Rectal smooth muscle tissue (tissue), 1 donor: Measurements from ENCODE around the gene HSD11B1.

Source experiments
- H3K27ac ChIP-seq: one replicate; pipeline ENCODE4 v1.7.0; 2013; ENCODE audit warnings: low read depth, low read length, inconsistent platforms
- H3K27me3 ChIP-seq: one replicate; pipeline ENCODE4 v1.7.0; 2013; ENCODE audit warnings: low read length; ENCODE audit not compliant: control insufficient read depth, insufficient read depth
- H3K36me3 ChIP-seq: one replicate; pipeline ENCODE4 v1.7.0; 2013; ENCODE audit warnings: low read length; ENCODE audit not compliant: control insufficient read depth, insufficient read depth
- H3K4me1 ChIP-seq: one replicate; pipeline ENCODE4 v1.7.0; 2013; ENCODE audit warnings: low read length; ENCODE audit not compliant: control insufficient read depth, insufficient read depth
- H3K4me3 ChIP-seq: one replicate; pipeline ENCODE4 v1.7.0; 2013; ENCODE audit warnings: low read length
- H3K9ac ChIP-seq: one replicate; pipeline ENCODE4 v1.7.0; 2013; ENCODE audit warnings: low read length

HSD11B1 gene

DNA sequence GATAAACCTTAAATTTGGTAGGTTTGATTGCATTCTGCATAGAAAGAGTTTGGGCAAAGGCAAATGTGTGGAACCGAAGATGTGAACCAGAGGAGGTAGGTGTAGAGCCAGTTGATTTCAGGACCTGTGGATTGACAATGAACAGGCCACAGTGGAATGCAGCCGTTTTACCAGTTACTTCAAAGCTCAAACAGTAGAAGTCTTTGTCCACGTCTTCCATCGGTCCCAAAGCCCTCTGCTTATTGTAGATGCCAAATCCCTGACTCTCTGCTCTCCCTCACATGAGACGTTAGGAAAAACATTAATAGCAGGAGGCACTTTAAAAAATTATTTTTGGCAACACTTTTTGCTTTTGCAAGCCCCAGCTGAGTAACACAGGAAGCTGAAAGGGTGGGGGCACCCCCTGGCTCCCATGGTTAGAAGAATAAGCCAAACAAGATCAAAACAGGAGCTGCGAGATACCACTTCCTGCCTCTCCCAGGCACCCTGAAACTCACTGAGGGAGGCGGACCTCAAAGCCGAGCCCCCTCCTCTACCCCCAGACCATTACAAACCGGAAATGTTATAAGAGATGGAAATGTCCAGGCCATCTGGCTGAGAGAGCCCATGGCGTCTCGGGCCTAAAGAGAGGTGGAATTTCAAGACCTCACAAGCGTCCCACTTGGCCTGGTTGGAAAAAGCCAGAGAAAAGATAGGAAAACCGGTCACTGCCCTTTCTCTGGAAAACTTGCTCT is 64.7 kb downstream of the HSD11B1 start:
- no peak overlapping the region for H3K9ac ChIP-seq
- no peaks in the 10 kb centered on the region for H3K27me3 ChIP-seq
- H3K4me1 ChIP-seq, result peaks cover 18% of the 10 kb centered on the region
- H3K4me3 ChIP-seq, result peak overlapping the region; percentile 55
- H3K36me3 ChIP-seq, result no peaks in the 10 kb centered on the region
- H3K27ac ChIP-seq, result peak overlapping the region; percentile 81

DNA sequence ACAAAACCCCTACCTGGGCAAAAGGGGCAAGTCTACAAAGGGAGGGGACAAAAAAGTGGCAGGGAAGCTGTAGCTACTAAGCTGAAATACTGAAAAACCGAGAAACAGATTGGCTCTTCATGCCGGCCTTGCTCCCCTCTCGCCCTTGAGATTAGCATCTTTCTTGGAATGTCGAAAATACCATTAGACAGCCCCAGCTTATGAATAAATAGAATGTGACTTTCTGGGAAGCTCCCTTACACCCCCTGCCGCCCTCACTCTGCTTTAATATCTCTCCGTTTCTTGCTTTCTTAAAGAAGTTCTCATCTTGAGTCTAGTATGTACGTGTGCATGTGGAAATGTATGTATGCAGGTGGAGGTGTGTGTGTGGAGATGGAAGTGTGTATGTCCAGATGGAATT is 65.3 kb downstream of the HSD11B1 start:
- peak overlapping the region; percentile 81 for H3K27ac ChIP-seq
- no peaks in the 10 kb centered on the region for H3K27me3 ChIP-seq
- peaks cover 18% of the 10 kb centered on the region for H3K4me1 ChIP-seq
- H3K4me3 ChIP-seq, result peak overlapping the region; percentile 55
- no peaks in the 10 kb centered on the region for H3K36me3 ChIP-seq
- H3K9ac ChIP-seq, result no peak overlapping the region

DNA sequence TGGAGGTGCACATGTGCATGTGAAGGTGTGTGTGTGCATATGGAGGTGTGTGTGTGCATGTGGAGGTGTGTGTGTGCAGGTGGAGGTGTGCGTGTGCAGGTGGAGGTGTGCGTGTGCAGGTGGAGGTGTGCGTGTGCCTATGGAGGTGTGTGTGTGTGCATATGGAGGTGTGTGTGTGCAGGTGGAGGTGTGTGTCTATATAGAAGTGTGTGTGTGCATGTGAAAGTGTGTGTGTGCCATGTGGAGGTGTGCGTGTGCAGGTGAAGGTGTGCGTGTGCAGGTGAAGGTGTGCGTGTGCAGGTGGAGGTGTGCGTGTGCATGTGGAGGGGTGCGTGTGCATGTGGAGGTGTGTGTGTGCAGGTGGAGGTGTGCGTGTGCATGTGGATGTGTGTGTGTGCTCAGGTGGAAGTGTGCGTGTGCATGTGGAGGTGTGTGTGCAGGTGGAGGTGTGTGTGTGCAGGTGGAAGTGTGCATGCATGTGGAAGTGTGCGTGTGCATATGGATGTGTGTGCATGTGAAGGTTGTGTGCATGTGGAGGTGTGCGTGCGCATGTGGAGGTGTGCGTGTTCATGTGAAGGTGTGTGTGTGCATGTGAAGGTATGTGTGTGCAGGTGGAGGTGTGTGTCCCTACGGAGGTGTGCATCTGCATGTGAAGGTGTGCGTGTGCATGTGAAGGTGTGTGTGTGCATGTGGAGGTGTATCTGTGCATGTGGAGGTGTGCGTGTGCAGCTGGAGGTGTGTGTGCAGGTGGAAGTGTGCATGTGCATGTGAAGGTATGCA is 66.2 kb downstream of the HSD11B1 start:
- H3K4me1 ChIP-seq, result peaks cover 18% of the 10 kb centered on the region
- no peaks in the 10 kb centered on the region for H3K36me3 ChIP-seq
- no peak overlapping the region for H3K27ac ChIP-seq
- H3K4me3 ChIP-seq, result peak overlapping the region; percentile 55
- no peak overlapping the region for H3K9ac ChIP-seq
- H3K27me3 ChIP-seq, result no peaks in the 10 kb centered on the region

DNA sequence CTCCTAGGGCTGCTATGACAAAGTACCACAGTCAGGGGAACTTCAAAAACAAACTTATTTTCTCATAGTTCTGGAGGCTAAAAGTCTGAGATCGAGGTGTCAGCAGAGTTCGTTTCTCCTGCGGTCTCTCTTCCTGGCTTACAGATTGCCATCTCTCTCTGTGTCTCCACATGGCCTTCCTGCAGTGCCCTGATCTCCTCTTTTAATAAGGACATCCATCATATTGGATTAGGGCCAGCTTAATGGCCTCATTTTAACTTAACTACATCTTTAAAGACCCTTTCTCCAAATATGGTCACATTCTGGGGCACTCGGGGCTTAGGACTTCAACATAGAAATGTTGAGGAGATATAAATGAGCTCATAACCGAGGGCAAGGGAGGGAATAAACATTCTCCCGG is 67.5 kb downstream of the HSD11B1 start:
- no peaks in the 10 kb centered on the region for H3K27me3 ChIP-seq
- H3K36me3 ChIP-seq, result no peaks in the 10 kb centered on the region
- no peak overlapping the region for H3K27ac ChIP-seq
- H3K4me1 ChIP-seq, result peaks cover 18% of the 10 kb centered on the region
- H3K4me3 ChIP-seq, result no peak overlapping the region
- H3K9ac ChIP-seq, result no peak overlapping the region

DNA sequence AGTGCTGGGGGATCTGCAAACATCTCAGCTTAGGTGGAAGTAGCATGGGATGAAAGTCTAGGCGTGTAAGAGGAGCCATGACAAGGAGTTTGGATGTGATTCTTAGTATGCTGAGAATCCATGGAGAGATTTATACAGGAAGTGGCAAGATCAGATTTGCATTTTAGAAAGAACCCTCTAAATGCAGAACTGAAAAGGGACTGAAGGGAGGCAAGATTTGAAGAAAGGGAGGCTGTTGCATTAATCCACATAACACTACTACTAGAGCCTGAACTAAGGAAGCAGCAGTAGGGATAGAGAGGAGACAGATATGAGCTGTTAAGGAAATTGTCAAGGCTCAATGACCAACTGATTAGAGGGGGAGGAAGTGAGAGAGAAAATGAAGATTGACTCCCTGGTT is 69.9 kb downstream of the HSD11B1 start:
- Histone ChIP-seq H3K36me3 (peaks cover 3% of the 10 kb centered on the region), H3K4me1 (peaks cover 9% of the 10 kb centered on the region), H3K27me3 (no peaks in the 10 kb centered on the region), H3K4me3 (no peak overlapping the region), H3K27ac (no peak overlapping the region), H3K9ac (no peak overlapping the region)

DNA sequence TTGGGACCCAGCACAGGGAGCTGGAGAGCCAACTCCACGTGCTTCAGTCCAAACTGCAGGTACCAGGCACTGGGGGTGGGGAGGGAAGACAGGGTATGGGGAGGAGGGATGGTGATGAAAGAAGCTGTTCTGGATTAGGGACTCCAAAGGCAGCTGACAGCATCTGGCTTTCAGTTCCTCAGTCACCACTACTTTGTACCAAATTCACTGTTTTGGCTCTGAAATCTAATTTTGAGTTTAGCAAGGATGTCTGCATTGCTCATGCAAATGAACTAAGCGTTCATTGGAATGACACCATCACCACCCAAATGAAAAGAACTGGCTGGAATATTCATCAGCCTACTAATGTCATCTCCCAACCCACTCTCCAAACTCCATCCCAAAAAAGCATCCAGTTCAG is 71.0 kb downstream of the HSD11B1 start:
- H3K27me3 ChIP-seq, result no peaks in the 10 kb centered on the region
- no peak overlapping the region for H3K9ac ChIP-seq
- no peak overlapping the region for H3K27ac ChIP-seq
- H3K36me3 ChIP-seq, result peaks cover 3% of the 10 kb centered on the region
- no peak overlapping the region for H3K4me3 ChIP-seq
- H3K4me1 ChIP-seq, result no peaks in the 10 kb centered on the region

DNA sequence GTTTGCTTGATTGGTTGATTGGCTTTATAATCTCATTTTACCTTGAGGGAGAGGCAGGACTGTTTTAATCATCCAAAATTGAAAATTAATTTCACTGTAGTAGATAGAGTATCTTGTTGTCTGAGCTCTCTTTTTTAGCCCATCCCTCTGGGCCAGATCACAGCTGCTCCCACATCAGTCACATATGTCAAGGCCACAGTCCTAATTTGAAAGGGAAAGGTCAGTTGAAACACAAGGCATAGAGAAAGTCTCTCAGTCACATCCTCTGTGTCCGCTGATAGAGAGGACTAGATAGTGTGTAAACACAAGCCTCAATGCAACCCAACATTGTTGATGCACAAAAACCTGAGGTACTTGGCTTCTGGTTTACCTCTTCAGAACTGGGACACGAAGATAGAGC is 72.9 kb downstream of the HSD11B1 start:
- Histone ChIP-seq H3K27ac (no peak overlapping the region), H3K36me3 (peaks cover 3% of the 10 kb centered on the region), H3K4me3 (no peak overlapping the region), H3K9ac (no peak overlapping the region), H3K27me3 (no peaks in the 10 kb centered on the region), H3K4me1 (no peaks in the 10 kb centered on the region)

DNA sequence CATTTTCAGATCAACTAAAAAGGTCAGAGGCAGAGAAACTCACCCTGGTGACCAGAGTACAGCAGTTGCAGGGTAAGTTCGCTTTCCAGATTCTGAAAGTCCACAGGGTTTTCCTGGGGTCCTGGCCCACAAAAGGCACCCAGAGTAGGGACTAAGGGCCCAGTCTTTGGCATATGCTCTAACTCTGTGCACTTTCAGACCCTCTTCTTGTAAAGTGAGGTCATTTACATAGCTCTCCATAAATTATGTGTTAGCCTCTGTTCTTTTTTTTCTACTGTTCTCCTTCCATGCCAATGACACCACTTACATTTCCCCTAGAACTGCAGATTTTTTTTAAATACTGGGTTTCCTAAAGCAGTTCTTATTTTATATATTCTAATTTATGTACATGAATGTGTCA is 73.5 kb downstream of the HSD11B1 start:
- H3K9ac ChIP-seq, result no peak overlapping the region
- H3K27me3 ChIP-seq, result no peaks in the 10 kb centered on the region
- no peak overlapping the region for H3K27ac ChIP-seq
- peaks cover 3% of the 10 kb centered on the region for H3K36me3 ChIP-seq
- H3K4me3 ChIP-seq, result no peak overlapping the region
- no peaks in the 10 kb centered on the region for H3K4me1 ChIP-seq

DNA sequence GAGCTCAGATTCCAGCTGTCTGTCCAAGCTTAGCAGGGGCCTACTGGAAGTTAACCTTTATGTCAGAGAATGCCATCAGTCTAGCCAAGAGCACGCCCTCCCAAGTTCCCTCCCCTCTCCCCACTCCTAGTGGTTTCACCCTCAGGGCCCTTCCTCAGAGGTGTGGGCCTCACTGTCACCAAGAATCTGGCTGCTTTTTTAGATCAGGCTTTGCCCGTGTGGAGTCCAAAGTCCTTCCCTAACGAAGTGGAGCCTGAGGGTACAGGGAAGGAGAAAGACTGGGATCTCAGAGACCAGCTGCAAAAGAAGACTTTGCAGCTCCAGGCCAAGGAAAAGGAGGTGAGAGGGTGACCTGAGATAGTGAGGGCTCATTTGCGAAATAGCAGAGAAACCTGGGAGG is 75.6 kb downstream of the HSD11B1 start:
- Histone ChIP-seq H3K36me3 (peaks cover 3% of the 10 kb centered on the region), H3K27ac (no peak overlapping the region)

DNA sequence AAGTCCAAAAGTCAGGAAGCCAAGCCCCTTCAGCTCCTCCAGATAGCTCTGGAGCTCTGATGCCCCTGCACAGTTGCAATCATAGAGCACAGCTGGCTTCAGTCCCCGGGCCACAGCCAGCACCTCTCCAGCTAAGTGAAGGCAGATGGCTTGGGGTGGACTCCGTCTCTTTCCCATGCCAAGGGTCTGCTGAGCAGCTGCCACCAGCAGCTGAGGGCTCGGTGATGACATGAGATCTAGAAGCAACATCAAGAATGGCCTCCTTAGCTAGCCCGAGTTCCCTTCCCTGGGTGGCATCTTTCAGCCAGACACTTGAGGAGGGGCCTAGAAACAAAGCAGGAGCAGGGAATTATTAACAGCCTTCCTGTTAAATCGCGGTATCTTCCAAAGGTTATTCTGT is 78.7 kb downstream of the HSD11B1 start:
- H3K27ac ChIP-seq, result no peak overlapping the region
- peak overlapping the region; percentile 81 for H3K4me3 ChIP-seq
- peaks cover 19% of the 10 kb centered on the region for H3K4me1 ChIP-seq
- no peaks in the 10 kb centered on the region for H3K27me3 ChIP-seq
- H3K36me3 ChIP-seq, result no peaks in the 10 kb centered on the region
- H3K9ac ChIP-seq, result no peak overlapping the region

More for the DNA sequence above, 75.6 kb downstream of the HSD11B1 start:
- H3K27me3 ChIP-seq, result no peaks in the 10 kb centered on the region
- no peak overlapping the region for H3K9ac ChIP-seq
- peaks cover 13% of the 10 kb centered on the region for H3K4me1 ChIP-seq
- H3K4me3 ChIP-seq, result no peak overlapping the region
